GM19324 (cell line): ENCODE results near the gene FOXN1.

Experiments
- ATAC-seq: cut with Tn5 transposase; IDR thresholded peaks from one replicate; pipeline ENCODE4 v1.9.1; 2021; ENCODE audit warnings: mild to moderate bottlenecking, moderate library complexity; ENCODE audit not compliant: unreplicated experiment, low FRiP score

FOXN1 gene

DNA sequence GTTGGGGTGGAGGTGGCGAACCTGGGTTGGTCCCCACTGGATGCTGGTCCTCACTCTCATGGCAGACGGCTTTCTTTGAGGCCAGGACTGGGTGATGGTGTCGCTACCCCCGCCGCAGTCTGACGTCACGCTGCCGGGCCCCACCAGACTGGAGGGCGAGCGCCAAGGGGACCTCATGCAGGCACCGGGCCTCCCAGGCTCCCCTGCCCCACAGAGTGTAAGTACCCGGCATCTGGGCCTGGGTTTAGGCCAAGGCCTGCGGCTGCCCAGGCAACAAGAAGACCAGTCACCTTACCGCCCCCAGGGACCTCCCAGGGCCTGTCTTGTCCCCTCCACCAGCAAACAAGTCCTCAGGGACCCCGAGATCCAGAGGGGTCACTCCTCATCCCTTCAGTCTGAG, 17.7 kb downstream of the FOXN1 start:
- no peak for ATAC-seq

DNA sequence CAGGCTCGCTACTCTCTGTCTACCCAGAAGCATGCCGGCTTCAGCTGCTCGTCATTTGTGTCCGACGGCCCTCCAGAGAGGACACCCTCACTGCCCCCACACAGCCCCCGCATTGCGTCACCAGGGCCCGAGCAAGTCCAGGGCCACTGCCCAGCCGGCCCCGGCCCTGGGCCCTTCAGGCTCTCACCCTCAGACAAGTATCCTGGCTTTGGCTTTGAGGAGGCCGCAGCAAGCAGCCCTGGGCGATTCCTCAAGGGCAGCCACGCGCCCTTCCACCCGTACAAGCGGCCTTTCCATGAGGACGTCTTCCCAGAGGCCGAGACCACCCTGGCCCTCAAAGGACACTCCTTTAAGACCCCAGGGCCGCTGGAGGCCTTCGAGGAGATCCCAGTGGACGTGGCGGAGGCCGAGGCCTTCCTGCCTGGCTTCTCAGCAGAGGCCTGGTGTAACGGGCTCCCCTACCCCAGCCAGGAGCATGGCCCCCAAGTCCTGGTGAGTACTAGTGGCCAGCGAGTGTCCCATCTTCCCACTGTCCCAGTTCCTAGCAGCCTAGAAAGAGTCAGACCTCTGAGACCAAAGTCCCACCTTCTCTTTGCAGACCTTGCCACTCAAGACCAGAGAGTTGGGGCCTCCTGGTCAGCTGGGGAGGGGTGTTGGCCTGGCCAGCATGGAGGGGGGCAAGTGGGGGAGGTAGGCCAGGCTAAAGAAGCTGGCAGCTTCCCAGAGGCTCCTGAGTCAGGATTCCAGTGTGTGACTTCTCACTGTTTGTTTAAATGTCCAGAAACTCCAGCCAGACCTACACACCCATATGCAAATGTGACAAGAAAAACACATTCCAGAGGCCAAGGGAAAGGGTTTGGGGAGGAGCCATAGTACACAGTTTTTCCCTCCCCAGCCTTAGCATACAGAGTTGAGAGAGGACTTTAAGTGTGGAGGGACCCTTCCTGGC, 18.6 kb downstream of the FOXN1 start:
- no peak for ATAC-seq

DNA sequence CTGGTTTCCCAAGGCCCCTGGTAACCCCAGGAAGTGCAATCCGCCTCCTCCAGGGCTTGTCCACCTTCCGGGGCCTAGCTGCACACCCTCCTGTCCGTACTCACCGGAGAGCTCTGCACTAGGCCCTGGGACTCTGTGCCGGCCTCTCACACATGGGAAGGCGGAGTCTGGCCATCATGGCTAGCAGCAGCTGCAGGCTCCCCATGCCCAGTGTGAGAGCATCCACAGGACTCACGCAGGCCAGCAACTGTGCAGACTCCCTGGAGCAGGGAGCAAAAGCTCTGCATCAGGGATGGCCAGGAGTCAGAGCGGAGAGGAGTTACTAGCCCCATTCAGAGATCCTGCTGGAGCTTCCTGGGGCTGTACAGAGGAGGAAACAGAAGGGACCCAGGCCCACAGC, 20.2 kb downstream of the FOXN1 start:
- ATAC-seq = no peak

DNA sequence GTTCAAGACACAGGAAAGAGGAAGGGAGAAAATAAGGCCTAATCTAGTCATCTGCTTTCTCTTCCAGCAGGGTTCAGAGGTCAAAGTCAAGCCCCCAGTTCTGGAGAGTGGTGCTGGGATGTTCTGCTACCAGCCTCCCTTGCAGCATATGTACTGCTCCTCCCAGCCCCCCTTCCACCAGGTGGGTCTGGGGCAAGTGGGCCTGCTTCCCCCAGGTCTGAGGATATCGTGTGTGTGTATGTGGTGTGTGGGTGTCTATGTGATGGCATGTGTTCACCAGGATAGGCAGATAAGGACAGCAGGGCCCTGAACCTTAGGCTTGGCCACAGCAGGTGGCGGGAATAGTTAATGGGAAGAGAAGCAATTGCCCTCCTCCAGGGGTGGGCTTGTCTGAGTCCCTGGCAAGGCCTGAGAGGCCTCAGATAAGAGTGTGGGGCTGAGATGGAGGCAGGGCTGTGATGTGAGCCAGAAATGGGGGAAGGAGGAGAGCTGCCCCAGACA, 21.1 kb downstream of the FOXN1 start:
- no peak for ATAC-seq

DNA sequence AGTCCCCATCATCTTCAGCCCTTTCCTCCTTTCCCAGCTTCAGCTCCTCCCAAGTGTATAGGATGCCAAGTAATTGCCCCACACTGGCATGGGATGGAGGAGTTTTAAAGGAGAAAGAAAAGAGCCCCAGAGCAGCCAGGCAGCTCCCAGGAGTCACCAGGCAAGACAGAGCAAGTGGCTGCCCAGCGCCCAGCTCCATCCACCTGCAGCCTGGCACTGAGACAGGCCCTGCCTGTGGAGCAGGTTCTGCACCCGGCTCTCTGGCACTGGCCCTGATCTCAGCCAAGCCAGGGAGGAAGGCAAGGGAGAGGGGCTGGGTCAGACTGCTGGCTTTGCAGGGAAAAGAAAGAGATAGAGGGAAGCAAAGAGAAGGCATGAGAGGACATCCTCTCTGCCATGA, 21.7 kb downstream of the FOXN1 start:
- no peak for ATAC-seq

DNA sequence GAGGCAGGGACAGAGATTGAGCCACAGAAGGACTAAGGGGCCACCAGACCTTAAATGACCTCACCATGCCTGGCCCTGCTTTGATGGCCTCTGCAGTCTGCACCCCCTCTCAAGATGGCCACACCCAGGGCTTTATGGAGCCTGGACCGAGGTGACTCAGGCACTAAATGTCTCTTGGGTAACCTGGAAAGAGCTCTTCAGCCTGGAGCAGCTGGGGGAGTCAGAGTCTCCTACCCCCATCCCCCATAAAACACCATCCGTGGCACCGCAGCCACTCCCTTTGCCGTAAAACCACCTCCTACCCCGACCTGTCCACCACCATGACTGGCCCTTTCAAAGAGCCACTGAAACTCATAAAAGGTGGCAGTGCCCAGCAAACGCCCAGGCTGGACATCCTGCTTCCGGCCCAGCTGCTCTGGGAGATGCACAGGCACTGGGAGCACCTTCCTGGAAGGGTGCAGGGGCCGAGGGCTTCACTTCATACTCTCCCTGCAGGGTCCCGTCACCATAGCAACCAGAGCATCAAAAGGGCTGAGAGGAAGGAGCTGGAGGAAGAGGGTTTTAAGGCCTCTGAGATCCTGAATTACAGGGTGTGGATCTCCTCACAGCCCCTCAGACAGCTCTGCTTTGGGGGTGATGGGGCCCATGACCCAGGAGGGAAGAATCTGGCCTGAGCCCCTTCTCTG, 22.3 kb downstream of the FOXN1 start:
- ATAC-seq = no peak

DNA sequence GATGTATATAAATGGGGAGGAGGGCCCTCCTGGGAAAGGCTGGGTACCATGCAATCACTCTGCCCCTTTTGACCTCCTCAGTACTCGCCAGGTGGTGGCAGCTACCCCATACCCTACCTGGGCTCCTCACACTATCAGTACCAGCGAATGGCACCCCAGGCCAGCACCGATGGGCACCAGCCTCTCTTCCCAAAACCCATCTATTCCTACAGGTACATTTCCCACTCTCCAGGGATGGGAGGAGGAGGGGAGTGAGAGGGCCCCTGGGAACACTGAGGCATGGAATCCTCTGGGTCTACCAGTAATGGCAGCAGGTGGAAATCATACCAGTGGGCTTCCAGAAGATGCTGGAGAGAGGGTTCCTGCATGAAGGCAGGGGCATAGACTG, 22.9 kb downstream of the FOXN1 start:
- ATAC-seq = no peak

DNA sequence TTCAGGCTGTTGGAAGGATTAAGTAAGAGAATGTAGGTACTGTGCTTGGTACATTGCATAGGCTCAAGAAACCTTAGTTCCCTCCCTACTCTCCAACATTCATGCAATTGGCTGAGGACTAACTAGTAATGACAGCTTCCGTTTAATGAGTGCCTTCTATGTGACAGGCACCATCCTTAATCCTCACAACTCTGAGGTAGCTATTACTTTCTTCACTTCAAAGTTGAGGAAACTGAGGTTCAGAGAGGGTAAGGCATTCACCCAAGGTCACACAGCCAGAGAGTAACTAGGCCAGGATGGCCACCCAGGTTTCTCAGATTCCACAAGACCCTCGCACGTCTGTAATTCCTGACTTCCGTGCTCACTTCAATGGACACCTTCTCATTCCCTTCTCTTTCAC, 24.1 kb downstream of the FOXN1 start:
- no peak for ATAC-seq

DNA sequence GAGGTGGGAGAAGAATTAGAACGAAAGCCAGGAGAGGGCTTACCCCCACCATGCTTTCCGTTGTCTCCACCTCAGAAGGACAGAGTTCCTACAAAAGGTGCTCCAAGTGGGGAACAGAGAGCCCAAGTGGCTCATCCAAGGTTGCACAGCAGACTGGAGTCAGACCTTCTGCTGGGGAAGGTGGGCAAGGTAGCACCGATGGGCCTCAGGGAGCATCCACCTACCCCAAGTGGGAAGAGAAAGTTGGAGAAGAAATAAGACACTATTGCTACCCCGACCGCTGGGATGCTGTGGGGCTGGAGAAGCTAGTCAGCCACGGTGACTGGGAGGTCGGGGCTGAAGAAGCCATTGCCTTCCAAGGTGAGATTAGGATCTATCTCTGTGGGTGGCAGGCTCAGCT, 24.8 kb downstream of the FOXN1 start:
- ATAC-seq = no peak

DNA sequence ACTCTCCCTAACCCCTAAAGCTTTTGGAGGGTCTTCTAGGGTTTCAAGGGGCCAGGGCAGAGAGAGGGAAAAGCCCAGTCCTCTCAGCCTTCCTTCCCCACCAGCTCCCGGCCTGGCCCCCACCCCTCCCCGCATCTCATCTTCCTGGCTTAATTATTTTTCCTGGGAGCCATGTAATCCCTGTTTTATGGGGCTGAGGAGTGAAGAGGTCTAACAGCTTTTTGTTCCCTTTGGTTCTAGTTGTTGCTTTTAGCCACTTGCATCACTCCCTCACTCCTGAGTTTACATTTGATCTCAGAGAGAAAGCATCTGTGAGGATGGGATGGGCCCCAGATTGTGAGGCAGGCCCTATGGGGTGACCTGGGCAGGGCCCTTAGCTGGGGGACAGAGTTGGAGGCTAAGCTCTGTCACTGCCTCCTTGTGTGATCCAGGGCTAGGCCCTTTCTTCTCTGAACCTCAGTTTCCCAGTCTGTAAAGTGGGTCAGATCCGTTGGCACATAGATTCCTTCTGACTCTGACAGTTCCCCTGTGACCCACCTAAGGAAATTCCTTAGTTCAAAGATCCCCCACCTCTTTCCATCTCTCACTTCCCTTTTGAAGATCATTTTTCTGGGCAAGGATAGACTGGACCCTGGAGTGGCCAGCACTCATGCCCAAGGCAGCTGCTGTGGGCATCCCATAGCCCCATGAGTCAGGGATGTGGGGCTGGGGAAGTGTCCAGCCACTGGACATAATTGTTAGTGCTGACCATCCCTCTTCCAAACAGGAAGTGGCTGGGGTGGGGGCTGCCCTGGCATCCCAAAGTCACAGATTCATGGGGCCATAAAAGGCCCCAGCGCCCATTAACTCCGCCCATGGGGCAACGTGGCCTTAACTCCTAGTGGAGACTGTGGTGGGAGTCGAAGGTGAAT, 26.2 kb downstream of the FOXN1 start:
- no peak for ATAC-seq

DNA sequence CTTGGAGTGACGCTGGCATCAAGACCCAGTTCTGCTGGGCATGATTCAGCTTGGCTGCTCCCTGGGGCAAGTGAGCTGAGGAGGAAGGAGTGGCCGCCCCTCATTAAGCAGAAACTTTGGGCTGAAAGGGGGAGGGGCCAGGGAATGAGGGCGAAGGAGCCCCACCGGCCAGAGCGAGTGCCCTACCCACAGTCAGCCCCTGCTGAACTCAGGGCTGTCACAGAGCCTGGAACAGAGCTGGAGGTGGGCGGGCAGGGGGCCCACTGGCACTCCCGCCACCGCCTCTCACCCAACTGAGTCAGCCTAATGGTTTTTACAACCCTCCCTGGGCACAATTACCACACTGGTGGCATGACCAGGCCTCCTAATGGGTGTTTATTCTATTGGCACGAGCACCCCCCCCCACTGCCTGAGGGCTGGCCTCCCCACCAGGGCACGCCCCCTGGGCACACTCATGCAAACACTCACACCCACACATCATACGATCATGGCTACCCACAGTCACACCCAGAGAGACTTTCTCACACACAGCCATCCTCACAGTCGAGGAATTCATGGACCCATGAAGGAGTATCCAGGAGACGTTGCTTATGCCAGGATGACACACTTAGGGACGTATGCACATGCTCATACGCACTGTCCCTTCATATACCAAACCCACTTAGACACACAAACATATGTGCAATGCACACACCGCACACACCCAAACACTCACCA, 27.1 kb downstream of the FOXN1 start:
- no peak for ATAC-seq

DNA sequence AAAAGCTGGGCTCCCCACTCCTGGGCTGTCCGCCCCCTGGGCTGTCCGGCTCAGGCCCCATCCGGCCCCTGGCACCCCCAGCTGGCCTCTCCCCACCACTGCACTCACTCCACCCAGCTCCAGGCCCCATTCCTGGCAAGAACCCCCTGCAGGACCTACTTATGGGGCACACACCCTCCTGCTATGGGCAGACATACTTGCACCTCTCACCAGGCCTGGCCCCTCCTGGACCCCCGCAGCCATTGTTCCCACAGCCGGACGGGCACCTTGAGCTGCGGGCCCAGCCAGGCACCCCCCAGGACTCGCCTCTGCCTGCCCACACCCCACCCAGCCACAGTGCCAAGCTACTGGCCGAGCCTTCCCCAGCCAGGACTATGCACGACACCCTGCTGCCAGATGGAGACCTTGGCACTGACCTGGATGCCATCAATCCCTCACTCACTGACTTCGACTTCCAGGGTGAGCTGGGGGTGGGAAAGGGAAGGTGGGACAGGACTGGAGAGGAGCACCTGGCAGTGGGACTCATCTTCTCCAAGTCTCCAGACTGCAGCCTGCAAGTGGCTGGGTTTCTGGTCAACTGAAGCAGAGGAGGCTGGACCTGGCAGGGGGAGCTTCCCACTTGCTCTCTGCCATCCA, 28.7 kb downstream of the FOXN1 start:
- ATAC-seq = no peak

DNA sequence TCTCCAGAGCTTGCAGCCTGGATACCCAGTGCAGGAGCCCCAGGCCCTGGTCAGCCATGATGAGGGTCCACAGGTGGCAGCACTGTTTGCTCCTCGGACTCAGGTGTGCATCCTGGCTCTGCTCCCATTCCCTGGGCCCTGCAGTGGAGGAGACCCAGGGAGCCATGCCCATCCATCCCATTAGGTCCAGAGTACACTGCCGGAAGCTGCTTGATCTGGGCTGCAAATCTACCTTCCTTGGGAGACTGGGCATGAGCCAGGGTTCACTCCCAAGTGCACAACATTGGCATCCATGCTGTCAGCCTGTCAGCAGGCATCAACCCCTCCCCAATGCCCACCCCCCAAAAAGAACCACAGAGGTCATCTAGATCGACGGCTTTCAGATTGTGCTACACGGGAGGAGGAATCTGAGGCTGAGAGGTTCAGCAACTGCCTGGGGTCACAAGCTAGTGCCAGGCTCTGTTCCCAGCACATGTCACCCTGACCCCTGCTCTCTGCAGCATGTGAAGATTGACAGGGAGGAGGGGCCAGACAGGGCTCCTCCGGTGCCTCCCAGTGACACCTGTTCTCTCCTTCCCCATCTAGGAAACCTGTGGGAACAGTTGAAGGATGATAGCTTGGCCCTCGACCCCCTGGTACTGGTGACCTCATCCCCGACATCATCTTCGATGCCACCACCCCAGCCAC, 30.5 kb downstream of the FOXN1 start:
- no peak for ATAC-seq

DNA sequence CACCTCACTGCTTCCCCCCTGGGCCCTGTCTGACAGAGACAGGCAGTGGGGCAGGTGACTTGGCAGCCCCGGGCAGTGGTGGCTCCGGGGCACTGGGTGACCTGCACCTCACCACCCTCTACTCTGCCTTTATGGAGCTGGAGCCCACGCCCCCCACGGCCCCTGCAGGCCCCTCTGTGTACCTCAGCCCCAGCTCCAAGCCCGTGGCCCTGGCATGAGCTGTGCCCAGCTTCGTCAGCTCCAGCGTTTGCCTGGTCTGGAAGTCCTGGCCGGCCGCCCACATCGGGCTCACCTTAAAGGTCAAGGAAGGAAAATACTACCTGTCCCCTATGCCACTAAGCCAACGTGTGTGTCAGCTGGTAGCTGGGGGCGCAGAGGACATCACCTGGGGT, 31.1 kb downstream of the FOXN1 start:
- no peak for ATAC-seq

DNA sequence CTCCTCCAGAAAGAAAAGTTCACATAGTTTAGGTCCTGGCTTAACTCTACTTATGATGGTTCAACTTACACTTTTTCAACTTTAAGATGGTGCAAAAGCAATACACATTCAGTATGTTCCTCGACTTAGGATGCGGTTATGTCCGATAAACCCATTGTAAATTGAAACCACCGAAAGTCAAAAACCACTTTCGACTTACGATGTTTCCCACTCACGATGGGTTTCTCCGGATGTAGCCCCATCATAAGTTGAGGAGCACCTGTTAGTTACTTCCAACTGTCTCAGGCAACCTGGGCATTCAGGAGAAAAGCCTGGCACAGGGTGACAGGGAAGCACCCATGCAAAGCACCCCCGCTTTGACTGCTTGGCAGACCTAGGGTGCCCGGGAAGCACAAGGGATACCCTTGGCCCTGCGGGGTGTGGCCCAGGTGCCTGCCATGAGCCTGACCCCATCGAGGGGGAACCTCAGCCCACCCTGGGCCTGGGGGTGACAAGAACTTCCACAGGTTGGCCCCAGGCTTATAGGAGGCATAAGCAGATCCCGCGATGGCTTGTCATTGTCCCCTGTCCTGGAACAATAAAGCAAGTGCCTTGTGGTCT, 32.2 kb downstream of the FOXN1 start:
- ATAC-seq = no peak

DNA sequence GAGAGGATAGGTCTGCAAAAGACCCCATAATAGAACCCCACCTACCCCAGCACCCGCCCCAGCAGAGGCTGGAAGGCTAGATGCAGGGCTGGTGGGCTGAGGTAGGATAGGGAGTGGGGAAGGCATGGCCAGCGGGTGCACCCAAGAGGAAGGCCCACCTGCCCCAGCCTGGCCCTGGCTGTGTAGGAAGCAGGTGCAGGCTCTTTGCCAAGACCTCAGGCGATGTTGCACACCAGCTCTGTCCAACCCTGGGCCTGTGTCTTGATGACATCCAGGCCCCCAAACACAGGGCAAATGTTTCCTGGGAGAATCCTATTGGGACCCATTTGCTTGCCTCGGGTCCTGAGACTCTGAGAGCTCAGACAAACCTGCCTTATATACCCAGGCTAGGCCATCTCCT, 34.1 kb downstream of the FOXN1 start:
- no peak for ATAC-seq

DNA sequence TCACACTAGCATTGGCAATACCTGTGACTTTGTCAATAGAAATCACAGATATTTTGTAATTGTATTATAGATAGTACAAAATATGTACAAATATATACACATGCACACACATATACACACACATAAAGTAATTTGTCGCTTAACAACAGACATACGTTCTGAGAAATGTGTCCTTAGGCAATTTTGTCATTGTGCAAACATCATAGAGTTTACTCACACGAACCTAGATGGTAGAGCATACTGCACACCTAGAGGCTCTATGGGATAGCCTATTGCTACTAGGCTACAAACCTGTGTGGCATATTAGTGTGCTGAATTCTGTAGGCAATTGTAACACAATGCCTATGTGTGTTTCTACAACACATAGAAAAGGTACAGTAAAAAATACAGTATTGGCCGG, 35.3 kb downstream of the FOXN1 start:
- ATAC-seq = no peak

DNA sequence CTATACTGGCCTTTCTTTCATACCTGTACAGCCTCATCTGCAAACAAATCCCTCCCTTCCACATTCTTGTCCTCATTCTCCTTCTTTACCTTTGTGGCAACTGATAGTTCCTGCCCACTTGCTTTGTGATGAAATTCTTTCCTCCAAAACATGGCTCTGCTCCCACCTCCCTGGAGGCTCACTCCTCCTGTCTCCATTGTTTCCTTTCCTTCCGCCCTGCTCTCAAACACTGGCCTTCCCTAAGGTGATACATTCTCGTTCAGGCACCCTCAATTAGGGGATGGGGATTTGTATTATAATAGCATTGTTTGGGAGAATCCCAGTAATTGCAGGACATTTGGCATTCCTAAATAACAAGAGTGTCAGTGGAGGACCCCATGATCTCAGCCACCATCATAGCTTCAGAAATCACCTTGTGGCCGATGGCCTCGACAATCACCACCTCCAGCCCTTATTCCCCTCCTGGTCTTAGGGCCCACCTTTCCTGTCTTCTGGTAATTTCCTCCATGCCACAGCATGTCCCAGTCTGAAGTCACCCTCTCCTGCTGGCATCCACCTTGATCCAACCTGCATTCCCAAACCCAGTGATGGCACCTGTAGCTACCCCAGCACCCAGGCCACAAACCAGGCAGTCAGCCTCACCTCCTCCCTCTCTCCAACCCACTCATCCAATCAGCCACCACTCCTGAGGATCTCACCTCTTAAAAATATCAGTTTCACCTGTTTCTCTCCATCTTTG, 38.4 kb downstream of the FOXN1 start:
- no peak for ATAC-seq
